NCI-H748 (cell line): ENCODE data around the gene ULBP3.
A peak's percentile ranks its signal among the peaks of the same experiment; 100 is the strongest.

Experiments used
- DNase-seq: peaks from one replicate; lab custom pipeline; 2025; ENCODE audit not compliant: unreplicated experiment; lab: John Stamatoyannopoulos, UW

Gene ULBP3

DNA sequence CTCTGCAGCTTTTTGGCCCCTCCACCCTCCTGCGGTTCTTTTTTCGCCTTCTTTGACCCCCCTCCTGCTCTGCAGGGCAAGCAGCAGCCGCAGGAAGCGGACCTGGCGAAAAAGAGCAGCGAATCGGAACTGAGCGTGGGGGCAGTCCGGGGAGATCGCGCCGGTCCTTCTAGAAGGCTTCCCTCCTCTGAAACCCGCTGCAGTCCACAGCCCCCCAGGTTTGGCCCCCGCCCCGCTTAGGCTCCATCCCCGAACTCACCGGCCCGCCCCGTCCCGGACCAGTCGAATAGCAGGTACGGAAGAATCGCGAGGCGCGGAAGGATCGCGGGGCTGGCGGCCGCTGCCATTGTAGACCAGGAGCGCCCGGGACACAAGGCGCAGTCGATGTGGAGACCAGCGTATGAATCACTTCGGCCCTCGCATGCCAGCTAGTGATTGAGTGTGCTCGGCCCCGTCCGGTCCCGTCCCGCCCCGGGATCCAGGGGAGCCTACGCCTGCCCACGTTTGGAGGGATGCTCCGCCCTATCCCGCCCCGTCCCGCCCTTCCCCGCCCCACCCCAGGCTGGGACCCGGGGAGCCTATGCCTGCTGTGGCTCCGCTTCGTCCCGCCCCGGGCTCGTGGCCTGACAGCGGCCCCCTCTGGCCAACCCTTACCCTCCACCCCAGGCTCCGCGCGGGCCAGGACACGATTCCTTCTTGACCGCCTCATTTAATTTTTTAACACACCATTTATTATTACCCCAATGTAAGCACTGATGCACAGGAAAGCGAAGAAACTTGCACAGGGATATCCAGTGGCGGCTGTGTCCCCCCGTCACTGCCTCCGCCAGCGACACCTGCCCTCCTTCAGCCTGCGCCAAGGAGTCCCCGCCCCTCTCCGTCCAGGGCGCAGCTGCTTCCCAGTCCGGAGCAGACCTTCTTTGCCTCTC lies at the start of gene ULBP3:
ULBP3 (minus strand) TSS at position 402 of the 929 bp plus-strand sequence; CDS start at position 347, 55 bp downstream.
- DNase-seq: peak; percentile 76

DNA sequence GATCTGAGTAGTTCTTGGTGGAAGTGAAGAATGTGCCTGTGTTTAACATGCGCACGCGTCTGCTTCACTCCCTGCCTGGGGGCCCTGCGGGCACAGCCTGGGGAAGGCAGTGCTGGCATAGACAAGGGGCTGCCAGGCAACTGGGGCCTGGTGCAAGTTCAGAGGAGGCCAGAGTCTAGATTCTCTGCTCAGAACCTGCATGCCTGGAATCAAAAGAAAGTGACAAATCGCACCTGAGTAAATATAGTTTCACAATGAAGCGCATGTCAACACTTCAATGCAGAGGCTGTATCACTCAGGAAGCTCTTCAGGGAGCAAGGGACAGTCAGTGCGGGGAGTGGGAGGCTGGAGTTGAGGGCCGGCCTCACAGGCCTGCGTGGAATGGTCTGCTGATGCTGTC lies 49.7 kb upstream of the ULBP3 start:
- DNase-seq: peak; percentile 67

DNA sequence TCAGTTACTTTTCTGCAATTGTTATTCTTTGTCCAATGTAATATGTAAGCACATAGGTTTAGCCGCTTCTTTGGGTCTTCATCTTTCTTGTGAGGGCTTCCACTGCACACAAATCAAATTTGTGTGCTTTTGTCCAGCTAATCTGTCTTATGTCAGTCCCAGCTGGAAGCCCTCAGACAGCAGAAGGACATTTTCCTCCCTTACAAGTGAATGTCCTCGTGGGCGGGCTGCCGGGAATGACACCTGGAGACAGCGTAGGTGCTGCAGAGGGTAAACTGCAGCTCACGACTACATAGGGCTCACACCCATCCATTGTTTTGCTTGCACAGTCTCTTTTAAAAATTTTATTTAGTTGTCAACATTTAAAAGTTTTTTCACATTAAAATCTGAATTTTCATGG lies 49.3 kb upstream of the ULBP3 start:
- no peak for DNase-seq

DNA sequence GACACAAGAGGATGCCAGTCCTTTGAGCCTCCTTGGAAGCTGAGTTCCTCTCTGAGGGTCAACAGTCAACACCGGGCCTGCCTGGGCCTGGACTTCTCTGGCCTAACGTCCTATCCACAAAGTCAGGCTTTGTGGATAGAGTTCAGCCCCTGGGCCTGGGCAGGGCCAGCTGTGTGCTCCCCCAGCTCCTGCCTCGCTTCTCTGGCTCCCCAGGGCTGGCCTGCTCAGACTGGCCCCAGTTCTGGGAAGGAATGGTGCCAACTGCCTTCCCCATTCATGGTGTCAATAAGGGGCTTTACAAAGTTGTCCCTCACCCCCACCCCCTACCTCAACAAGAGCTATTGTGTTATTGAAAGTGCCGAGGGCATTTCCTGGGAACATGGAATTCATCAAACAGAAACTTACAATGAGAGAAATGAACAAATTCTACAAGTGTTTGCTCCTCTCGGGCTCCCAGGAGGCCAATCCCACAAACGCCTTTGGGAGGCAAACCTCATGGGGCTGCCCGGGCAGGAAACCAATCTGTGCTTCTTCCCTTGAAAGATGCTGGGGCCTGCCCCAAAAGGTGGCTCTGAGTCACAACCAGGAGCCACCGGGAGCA lies 47.4 kb upstream of the ULBP3 start:
- DNase-seq: no peak

DNA sequence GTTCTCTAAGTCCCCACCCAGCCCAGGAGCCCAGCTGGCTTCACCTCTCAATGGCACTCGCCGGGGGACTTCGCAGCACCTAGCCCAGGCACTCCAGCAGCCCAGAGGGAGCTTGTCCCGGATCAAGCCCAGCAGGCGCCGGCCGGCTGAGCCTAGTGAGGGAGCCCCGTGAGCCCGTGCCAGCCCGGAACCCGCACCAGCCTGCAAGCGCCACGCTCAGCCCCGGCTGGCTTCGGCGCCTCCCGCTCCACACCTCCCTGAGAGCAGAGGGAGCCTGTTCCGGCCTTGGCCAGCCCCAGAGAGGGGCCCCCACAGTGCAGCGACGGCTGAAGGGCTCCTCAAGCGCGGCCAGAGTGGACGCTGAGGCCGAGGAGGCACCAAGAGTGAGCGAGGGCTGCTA lies 46.8 kb upstream of the ULBP3 start:
- DNase-seq: no peak

DNA sequence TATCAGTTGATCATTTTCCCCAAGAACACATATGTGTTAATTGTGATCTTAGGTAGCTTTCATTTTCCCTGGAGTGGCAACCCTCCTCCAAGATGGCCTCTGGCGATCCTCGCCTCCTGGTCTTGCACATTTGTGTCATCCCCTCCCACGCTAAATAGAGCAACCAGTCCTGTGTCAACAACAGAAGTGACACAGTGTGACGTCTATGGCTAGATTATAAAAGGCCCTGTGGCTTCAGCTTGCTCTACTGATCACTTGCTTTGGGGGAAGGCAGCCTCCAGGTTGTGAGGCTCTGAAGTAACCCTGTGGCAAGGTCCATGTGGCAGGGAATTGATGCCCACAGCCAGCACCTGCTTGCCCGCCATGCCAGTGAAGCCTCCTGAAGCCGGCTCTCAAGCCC lies 43.3 kb upstream of the ULBP3 start:
- DNase-seq: no peak

DNA sequence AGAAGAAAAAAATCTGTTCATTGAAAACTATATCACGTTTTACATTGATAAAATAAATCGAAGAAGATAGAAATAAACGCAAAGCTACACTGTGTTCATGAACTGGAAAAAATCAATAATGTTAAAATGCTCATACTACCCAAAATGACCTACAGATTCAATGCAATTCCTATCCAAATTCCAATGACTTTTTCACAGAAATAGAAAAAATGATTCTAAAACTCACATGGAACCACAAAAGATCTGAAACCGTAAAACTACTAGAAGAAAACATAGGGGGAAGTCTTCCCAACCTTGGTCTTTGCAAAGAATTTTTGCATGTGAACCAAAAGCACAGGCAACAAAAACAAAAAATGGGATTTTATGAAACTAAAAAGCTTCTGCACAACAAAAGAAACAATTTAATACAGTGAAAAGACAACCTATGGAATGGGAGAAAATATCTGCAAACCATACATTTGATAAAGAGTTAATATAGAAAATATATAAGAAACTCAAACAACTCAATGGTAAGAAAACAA lies 33.9 kb upstream of the ULBP3 start:
- no peak for DNase-seq

DNA sequence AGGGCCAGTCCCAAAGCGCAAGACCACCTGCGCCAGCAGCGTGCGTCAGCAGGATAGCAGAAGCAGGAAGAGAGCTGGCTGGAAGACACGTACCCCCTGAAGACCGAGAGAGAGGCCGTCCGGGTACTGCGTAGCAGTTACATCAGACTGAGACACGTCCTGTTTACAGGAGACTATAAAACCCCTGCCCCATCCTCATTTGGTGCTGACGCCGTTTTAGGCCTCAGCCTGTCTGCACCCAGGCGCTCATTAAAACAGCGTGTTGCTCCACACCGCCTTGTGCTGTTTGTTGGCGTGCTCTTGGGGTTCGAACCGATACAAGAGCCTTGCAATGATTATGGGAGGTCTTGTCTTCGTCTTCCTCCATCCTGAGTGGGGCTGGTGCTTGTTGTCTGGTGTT lies 31.8 kb upstream of the ULBP3 start:
- DNase-seq: no peak

DNA sequence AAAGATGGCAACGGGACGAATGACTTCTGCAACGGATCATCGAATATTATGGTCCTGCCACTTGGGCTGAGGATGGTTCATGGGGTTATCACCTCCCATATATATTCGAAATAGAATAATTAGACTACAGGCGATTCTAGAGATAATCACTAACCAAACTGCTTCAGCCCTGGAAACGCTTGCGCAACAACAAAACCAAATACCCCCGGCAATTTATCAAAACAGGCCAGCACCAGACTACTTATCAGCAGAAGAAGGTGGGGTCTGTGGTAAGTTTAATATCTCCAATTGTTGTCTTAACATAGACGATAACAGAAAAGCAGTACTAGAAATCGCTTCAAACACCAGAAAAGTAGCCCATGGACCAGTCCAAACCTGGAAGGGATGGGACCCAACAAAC lies 31.0 kb upstream of the ULBP3 start:
- no peak for DNase-seq

DNA sequence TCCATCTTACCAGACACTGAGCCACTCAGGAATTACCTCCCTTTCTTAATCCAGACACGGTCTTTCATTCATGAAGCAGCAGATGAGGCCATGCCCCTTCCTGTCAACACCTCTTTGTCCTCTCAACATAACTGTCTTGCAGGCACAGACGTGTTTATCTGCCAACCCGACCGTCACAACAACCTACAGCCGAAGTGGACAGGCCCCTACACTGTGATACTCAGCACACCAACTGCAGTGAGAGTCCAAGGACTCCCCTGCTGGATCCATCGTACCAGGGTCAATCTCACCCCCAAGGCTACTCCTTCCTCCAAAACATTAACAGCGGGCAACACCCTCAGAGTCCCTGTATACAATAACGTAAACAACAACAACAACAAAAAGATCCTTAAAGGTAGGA lies 30.6 kb upstream of the ULBP3 start:
- DNase-seq: no peak

DNA sequence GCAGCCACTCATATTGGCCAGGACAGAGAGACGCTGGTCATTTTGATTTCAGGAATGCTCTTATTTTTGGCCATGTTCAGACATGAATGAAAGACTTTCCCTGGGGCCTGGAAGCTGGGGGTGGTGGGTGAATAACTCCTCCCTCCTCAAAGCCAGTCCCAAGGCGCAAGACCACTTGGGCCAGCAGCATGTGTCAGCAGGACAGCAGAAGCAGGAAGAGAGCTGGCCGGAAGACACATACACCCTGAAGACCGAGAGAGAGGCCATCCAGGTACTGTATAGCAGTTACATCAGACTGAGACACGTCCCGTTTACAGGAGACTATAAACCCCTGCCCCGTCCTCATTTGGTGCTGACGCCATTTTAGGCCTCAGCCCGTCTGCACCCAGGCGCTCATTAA lies 29.2 kb upstream of the ULBP3 start:
- no peak for DNase-seq

DNA sequence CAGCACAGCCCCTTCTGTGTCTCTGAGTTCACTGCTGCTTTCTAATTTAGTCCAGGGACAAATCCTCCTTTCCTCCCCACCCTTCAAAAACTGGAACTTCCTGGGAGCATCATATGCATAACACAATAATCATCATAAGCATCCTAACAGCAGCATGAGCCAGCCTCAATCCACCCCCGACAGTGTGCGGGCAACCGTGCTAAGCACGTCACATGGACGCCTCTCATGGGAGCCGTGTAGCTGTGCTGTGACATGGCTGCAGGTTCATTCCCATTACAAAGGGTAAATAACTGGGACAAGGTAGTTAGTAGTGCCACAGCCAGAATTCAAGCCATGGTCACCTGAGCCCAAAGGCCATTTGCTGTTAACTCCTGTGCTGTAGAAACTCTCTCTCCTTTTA lies 24.5 kb upstream of the ULBP3 start:
- DNase-seq: no peak

DNA sequence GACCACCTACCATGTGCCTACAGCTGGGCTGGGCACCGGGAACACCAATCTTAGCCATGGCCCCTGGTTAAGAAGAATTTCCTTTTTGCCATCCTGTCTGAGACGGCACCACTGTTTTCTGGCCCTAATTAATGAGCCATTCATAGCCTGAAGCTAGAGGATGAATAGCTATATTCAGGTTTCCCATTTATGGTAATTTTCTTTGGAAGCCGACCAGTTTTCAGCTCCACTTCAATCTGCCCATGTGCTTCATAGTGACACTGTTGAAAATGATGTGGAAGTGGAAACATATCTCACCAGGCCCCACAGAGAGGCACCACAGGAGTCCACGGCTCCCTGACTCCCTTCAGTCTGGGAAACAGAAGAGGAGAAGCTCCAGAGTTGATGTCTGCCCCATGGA lies 22.6 kb upstream of the ULBP3 start:
- no peak for DNase-seq

DNA sequence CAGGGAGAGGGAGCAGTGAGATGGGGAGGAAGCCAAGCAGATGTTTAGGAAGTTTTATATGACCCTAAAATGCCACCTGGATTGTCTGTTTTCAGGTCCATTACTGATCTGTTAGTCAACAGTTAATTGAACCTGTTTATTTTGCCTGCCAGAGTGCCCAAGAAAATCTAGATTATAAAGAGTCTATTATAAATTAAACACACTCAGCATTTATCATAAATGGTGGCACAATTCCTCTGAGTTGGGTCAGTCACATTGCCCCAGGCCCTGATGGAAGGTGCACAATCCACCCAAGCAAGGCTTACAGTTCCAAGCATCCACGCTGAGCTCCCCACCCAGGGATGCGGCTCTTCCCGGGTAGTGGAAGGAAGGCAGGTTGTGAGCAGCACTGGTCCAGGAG lies 21.4 kb upstream of the ULBP3 start:
- DNase-seq: no peak

DNA sequence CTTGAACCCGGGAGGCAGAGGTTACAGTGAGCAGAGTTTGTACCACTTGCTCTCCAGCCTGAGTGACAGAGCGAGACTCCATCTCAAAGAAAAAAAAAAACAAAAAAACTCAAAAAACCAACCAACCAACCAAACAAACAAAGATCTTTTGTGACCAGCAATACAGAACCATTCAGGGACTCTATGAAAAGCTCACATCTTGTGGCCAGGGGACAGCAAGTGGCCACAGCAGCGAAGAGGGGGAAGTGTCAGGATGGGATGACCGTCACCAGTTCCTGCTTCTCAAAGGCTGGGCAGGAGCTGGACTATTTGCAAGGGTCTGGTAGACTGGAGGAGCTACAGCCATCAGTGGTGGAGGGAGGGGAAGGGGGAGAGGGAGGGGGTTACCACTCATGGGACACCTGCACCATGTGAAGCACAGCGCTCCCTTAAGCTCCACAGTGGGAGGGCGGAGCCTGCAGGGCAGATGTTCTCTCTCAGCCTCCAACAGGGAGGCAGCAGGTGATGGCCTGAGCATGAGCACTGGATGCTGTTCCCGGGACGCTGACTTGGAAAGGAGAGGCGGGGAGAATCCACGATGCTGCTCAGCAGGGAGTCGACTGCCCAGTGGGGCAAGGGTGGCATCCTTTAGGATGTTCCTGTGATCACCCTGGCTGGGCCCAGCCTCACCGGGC lies 19.7 kb upstream of the ULBP3 start:
- DNase-seq: peak; percentile 41

DNA sequence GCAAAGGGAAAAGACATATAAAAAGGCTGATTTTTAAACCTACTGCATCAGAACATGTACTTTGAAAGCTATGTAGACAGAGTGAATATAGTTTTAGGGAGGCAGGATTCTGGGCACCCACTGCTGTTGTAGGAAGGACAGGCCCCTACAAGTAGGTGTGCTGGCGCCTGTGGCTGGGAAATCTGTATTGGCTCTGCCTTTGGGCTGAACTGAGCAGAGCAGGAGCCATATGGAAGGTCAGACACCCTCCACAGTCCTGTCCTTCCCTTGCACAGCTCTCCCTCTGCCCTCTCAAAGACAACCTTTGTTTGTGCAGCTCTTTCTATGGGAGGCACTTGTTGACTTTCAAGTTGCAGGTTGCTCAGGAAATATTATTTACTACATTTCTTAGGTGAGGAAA lies 18.4 kb upstream of the ULBP3 start:
- no peak for DNase-seq

DNA sequence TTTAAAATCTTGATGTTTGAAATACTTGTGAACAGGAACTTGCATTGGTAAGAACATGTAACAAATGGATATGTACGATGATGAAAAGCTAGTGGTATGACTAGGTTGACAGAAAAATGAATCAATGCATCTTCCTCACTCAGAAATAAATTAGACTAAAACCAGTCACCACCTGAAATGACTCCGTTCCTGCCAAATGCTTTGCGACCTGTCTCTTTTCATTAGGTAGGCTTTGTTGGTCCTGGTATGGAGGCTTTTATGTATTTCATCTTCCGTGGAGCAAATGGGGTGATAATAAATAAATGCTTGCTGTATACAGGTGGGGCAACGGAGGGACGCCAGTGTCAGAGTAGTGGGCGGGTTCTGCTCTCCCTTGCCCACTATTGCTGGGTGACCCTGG lies 17.1 kb upstream of the ULBP3 start:
- no peak for DNase-seq

DNA sequence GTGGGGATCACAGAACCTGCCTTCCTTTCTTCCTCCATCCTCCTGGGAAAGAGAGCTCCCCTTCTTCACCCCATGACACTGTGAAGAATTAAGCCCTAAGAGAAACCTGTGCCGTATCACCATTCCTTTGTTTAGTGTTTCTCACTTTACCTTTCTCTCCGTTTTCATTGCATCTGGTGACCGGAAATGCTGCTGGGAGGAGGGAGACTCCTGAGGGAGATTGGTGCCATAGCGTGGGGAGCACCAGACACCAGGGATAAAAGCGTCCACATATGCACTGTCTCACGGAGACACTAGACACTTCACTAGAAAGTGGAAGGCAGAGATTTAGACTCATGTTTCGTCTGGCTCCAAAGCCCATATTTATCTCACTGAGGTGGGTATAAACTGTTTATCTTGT lies 15.5 kb upstream of the ULBP3 start:
- peak; percentile 22 for DNase-seq

DNA sequence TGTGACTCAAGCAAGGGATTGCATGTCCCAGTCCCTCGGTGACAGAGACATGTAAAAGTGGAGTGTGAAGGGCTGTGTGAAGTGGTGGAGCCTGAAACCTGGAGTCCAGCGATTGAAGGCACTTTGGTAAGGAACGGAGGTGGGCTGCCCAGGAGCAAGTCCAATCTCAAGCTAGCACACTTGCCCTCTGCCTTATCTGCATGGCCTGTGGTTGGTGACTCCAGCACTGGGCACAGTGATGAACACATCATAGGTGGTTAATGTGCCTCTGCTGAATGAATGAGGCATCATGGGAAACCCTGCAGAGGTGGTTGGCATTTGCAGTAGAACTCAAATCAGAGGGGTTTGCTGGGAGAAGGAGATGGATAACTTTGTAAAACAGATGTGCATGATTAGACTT lies 14.9 kb upstream of the ULBP3 start:
- DNase-seq: no peak

DNA sequence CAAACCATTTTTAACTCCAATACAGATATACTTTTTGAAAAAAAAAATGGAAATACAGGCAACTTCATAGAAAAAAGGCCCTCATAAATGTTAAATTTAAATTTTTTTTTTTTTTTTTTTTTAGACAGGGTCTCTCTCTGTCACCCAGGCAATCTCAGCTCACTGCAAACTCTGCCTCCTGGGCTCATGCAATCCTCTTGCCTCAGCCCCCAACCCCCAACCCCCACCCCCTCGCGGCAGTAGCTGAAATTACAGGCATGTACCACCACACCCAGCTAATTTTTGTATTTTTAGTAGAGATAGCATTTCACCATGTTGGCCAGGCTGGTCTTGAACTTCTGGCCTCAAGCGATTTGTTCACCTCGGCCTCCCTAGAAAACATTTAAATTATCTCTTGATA lies 12.8 kb upstream of the ULBP3 start:
- DNase-seq: no peak

DNA sequence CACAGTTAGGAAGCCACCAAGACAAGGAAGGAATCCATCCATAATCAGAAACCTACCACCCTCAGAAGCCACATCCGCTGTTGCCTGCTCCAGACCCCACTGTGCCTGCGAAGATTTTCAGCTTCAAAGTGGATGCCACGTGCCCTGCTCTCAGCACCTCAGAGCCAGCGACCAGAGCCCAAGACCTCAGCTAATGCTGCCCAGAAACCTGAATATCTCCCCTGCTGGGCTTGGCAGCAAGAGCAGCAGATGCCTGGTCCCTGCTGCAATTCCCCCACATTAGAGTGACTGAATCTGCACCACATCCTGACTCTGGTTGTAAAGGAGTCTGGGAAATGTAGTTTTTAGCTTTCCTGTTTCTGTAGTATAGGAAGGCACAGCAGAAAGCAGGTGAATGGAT lies 10.7 kb upstream of the ULBP3 start:
- peak; percentile 24 for DNase-seq

DNA sequence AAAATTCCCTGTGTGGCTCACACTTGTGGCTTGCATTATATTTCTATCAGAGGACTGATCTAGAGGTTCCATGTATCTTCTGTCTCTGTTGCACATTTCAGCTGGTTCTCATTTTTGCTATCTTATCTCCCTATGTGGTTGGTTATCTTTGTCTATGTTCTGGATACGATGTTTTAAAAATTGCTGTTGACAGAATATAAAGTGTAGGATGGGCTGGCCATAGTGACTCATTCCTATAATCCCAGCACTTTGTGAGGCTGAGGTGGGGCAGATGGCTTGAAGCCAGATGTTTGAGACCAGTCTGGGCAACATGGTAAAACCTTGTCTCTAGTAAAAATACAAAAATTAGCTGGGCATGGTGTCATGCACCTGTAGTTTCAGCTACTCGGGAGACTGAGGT lies 9.9 kb upstream of the ULBP3 start:
- DNase-seq: no peak
